Tibial nerve (tissue), 4 donors: ENCODE measurements around the gene ZNF578.
"Not testable (repeated sequence)": the region's sequence is repeated elsewhere in the genome, so short reads cannot be mapped to it uniquely, and the experiment has no call there.

Experiments
- EP300 ChIP-seq, 2 donors: sonication (generic); formaldehyde crosslinking; IDR thresholded peaks; one replicate each; pipeline ENCODE4 v1.6.1; 2017; ENCODE audit warnings: antibody characterized with exemption in 2 of 2, mild to moderate bottlenecking in 1 of 2
- POLR2A ChIP-seq, 2 donors: fragments of 450-650 bp; IDR thresholded peaks; one replicate each; pipeline ENCODE4 v1.6.1; 2017; ENCODE audit warnings: antibody characterized with exemption in 2 of 2, mild to moderate bottlenecking in 2 of 2, moderate library complexity in 2 of 2
- TF ChIP-seq, protein P1 (sequence below), 5 experiments: fragments of 200-600 bp in 3 of 5; fragments of 450-650 bp in 2 of 5; sonication (generic) in 3 of 5; IDR thresholded peaks; one replicate each; pipeline ENCODE4 v1.5.1; 2016 to 2019; ENCODE audit warnings: antibody characterized with exemption in 5 of 5, mild to moderate bottlenecking in 3 of 5, moderate library complexity in 2 of 5

DNA sequence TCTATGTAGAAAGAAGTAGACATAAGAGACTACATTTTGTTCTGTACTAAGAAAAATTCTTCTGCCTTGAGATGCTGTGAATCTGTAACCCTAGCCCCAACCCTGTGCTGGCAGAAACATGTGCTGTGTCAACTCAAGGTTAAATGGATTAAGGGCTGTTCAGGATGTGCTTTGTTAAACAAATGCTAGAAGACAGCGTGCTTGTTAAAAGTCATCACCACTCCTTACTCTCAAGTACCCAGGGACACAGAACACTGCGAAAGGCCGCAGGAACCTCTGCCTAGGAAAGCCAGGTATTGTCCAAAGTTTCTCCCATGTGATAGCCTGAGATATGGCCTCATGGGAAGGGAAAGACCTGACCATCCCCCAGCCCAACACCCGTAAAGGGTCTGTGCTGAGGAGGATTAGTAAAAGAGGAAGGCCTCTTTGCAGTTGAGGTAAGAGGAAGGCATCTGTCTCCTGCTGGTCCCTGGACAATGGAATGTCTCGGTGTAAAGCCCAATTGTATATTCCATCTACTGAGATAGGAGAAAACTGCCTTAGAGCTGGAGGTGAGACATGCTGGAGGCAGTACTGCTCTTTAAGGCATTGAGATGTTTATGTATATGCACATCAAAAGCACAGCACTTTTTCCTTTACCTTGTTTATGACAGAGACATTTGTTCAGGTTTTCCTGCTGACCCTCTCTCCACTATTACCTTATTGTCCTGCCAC is 105.5 kb downstream of the ZNF578 start:
- TF ChIP-seq, protein P1, sequence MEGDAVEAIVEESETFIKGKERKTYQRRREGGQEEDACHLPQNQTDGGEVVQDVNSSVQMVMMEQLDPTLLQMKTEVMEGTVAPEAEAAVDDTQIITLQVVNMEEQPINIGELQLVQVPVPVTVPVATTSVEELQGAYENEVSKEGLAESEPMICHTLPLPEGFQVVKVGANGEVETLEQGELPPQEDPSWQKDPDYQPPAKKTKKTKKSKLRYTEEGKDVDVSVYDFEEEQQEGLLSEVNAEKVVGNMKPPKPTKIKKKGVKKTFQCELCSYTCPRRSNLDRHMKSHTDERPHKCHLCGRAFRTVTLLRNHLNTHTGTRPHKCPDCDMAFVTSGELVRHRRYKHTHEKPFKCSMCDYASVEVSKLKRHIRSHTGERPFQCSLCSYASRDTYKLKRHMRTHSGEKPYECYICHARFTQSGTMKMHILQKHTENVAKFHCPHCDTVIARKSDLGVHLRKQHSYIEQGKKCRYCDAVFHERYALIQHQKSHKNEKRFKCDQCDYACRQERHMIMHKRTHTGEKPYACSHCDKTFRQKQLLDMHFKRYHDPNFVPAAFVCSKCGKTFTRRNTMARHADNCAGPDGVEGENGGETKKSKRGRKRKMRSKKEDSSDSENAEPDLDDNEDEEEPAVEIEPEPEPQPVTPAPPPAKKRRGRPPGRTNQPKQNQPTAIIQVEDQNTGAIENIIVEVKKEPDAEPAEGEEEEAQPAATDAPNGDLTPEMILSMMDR (IDR thresholded peaks at IDR 0.05), result not testable (repeated sequence)
- TF ChIP-seq POLR2A, EP300 (IDR thresholded peaks at IDR 0.05): not testable (repeated sequence)
